HepG2 (cell line): ENCODE measurements around the gene KDM5B. TPM values are rescaled to one million over a fixed set of nuclear protein-coding genes. Genes with fewer than 3 reads are reported as not detected.
A peak's percentile ranks its signal among the peaks of the same experiment; 100 is the strongest.

Experiments used
- ARNT2 ChIP-seq: sonication (generic); formaldehyde crosslinking; IDR thresholded peaks from 2 replicates; pipeline ENCODE4 v1.8.0; 2022; ENCODE audit warnings: mild to moderate bottlenecking, low read depth, missing genetic modification reagents, moderate library complexity
- KAT2B ChIP-seq: fragments of 150-350 bp; IDR thresholded peaks from 2 replicates; pipeline ENCODE4 v1.6.1; 2014; ENCODE audit warnings: low read depth, low read length, borderline replicate concordance
- NFE2 ChIP-seq: sonication (generic); formaldehyde crosslinking; IDR thresholded peaks from 2 replicates; pipeline ENCODE4 v1.4.0; 2020; ENCODE audit warnings: missing genetic modification reagents
- NFKB2 ChIP-seq: sonication (generic); formaldehyde crosslinking; IDR thresholded peaks from 2 replicates; pipeline ENCODE4 v1.4.0; 2020; ENCODE audit warnings: missing genetic modification reagents, borderline replicate concordance
- SOX6 ChIP-seq, 2 experiments: fragments of 450-650 bp in 1 of 2; sonication (generic) in 1 of 2; formaldehyde crosslinking in 1 of 2; IDR thresholded peaks; 2 replicates each; pipeline versions ENCODE4 v1.4.0 to v1.6.1; 2017 to 2020; ENCODE audit warnings: antibody characterized with exemption in 1 of 2, mild to moderate bottlenecking in 1 of 2, missing genetic modification reagents in 1 of 2
- SP140L ChIP-seq: sonication (generic); formaldehyde crosslinking; IDR thresholded peaks from 2 replicates; pipeline ENCODE4 v1.4.0; 2020; ENCODE audit warnings: missing genetic modification reagents, borderline replicate concordance
- ZNF543 ChIP-seq: sonication (generic); formaldehyde crosslinking; IDR thresholded peaks from 2 replicates; pipeline ENCODE4 v1.4.0; 2020; ENCODE audit warnings: mild to moderate bottlenecking, missing genetic modification reagents
- polyA plus RNA-seq, 8 experiments: library from polyadenylated mRNA; depleted of rRNA in 3 of 8; stranded (reverse) in 7 of 8; unstranded in 1 of 8; fragments of >200 nt; fragmentation: Illumina TruSeq in 4 of 8; extraction: Trizol in 4 of 8; gene quantifications; 2 replicates each; pipeline versions ENCODE4 v1.2.1 to v1.2.3, GENCODE V29; 2011 to 2016; ENCODE audit warnings: low read depth in 4 of 8, missing spikeins in 1 of 8, mixed read lengths in 1 of 8; ENCODE audit not compliant: insufficient read depth in 1 of 8
- total RNA-seq, 5 experiments: library from RNA; depleted of rRNA; stranded (reverse); fragments of >200 nt; fragmentation: Illumina TruSeq; extraction: Trizol; gene quantifications; 2 replicates each; pipeline ENCODE4 v1.2.3, GENCODE V29; 2016; ENCODE audit warnings: low read depth in 1 of 5
- TF ChIP-seq, protein P1 (sequence below): conservative IDR thresholded peaks from 2 replicates; pipeline ENCODE4 v1.6.1; 2018; ENCODE audit warnings: missing genetic modification reagents
- TF ChIP-seq, protein P2 (sequence below): sonication (generic); formaldehyde crosslinking; IDR thresholded peaks from 2 replicates; pipeline ENCODE4 v1.4.0; 2020; ENCODE audit warnings: missing genetic modification reagents
- TF ChIP-seq, protein P3 (sequence below): sonication (generic); formaldehyde crosslinking; IDR thresholded peaks from 2 replicates; pipeline ENCODE4 v1.8.0; 2022; ENCODE audit warnings: mild to moderate bottlenecking, missing genetic modification reagents, moderate library complexity

The KDM5B gene
- total and polyA plus RNA-seq, 2 of the 13 experiments (the other 11 are each of a cell fraction or from before 2014, with no cell fraction given), result 34.2 to 35.4 TPM

DNA sequence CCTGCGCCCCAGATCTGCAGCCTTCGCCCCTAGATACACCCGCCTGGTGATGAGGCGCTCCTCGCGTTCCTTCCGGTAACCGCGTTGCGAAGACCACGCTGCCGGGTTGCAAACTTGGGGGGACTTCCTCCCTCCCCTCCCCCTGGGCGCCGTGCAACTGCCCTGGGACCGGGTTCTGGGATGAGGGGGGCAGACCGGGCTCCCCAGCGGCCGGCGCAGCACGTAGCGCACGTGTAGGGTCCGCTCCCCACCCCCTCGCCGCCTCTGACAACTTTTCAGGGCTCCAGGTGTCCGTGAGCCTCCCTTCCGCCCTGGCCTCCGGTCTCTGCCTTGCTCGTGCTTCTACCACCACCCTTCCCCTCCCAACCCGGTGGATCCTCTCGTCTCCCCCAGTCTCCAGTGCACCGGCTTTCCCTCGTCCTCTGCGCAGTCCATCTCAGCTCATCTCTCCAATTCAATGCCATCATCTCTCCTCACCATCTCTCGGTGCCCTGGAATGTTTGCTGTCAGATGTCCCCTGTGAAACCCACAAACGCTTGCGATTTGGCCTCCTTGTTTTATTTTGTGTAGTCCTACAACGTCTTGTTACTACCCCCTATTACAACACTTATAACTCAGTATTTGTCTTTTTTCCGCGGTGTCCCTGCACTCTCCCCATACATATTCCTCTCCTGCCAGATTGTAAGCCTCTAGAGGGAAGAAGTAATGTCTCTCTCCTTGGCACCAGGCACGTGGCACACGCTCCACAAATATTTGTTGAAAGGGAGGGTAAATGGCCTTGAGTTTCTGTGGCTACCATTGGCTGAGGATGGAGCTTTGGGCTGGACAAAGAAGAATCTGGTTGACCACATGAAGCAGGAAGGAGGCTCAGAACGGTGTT, 3.3 kb upstream of the KDM5B start (continued):
- TF ChIP-seq SOX6 (IDR thresholded peaks at IDR 0.05) (no peak), SOX6 (CRISPR knock-in tag; IDR thresholded peaks at IDR 0.05) (peak; percentile 31; the same call in 1 of the 2 replicates), ZNF543 (no peak), ARNT2 (CRISPR knock-in tag) (0 out of 2 replicates have a peak, but pooled peaks have one; percentile 31), NFE2 (CRISPR knock-in tag) (no peak), SP140L (CRISPR knock-in tag) (no peak), KAT2B (no peak), NFKB2 (no peak; the same call in 1 of the 2 replicates)
- TF ChIP-seq, protein P1, sequence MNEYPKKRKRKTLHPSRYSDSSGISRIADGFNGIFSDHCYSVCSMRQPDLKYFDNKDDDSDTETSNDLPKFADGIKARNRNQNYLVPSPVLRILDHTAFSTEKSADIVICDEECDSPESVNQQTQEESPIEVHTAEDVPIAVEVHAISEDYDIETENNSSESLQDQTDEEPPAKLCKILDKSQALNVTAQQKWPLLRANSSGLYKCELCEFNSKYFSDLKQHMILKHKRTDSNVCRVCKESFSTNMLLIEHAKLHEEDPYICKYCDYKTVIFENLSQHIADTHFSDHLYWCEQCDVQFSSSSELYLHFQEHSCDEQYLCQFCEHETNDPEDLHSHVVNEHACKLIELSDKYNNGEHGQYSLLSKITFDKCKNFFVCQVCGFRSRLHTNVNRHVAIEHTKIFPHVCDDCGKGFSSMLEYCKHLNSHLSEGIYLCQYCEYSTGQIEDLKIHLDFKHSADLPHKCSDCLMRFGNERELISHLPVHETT, result no peak
- TF ChIP-seq, protein P2, sequence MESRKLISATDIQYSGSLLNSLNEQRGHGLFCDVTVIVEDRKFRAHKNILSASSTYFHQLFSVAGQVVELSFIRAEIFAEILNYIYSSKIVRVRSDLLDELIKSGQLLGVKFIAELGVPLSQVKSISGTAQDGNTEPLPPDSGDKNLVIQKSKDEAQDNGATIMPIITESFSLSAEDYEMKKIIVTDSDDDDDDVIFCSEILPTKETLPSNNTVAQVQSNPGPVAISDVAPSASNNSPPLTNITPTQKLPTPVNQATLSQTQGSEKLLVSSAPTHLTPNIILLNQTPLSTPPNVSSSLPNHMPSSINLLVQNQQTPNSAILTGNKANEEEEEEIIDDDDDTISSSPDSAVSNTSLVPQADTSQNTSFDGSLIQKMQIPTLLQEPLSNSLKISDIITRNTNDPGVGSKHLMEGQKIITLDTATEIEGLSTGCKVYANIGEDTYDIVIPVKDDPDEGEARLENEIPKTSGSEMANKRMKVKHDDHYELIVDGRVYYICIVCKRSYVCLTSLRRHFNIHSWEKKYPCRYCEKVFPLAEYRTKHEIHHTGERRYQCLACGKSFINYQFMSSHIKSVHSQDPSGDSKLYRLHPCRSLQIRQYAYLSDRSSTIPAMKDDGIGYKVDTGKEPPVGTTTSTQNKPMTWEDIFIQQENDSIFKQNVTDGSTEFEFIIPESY (CRISPR knock-in tag), result no peak
- TF ChIP-seq, protein P3, sequence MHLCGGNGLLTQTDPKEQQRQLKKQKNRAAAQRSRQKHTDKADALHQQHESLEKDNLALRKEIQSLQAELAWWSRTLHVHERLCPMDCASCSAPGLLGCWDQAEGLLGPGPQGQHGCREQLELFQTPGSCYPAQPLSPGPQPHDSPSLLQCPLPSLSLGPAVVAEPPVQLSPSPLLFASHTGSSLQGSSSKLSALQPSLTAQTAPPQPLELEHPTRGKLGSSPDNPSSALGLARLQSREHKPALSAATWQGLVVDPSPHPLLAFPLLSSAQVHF, result peak; percentile 66
